ENCODE results near the gene DIP2B.

Gene DIP2B

DNA sequence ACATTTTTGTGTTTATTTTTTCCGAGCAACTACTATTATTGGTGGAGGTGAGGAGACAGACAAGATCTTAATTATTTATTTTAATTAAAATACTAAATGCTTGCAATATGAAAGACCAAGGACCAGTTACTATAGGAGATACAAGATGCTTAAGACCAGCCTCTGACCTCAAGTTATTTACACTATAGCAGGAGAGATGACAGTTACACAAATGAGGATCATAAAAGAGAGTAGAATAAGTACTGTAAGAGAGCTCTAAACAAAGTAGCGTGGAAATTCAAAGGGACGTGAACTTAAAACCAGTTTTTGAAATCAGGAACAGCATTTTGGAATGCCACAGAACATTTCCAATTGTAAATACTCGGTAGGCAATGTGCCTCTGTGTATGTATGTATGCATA is 131.1 kb downstream of the DIP2B start:
- Histone ChIP-seq H3K36me3 (ENCODE audit: control insufficient read depth, insufficient read depth, low read length) (no peaks in the 10 kb centered on the region), H3K27me3 (ENCODE audit: control insufficient read depth, insufficient read depth, low read length) (no peaks in the 10 kb centered on the region), H3K4me1 (ENCODE audit: control insufficient read depth, insufficient read depth, low read length) (no peaks in the 10 kb centered on the region), H3K4me3 (ENCODE audit: low read depth, low read length) (no peak overlapping the region), H3K9ac (ENCODE audit: low read depth, low read length) (no peak overlapping the region), H3K9me3 (ENCODE audit: control insufficient read depth, insufficient read depth, low read length) (no peaks in the 10 kb centered on the region)

GRCh38 chr12:50636505-50636904 is 131.7 kb downstream of the DIP2B start:
- H3K9me3 ChIP-seq (ENCODE audit: control insufficient read depth, insufficient read depth, low read length), result no peaks in the 10 kb centered on the region
- no peaks in the 10 kb centered on the region for H3K36me3 ChIP-seq (ENCODE audit: control insufficient read depth, insufficient read depth, low read length)
- H3K4me1 ChIP-seq (ENCODE audit: control insufficient read depth, insufficient read depth, low read length), result no peaks in the 10 kb centered on the region
- H3K27me3 ChIP-seq (ENCODE audit: control insufficient read depth, insufficient read depth, low read length), result no peaks in the 10 kb centered on the region
- H3K4me3 ChIP-seq (ENCODE audit: low read depth, low read length), result no peak overlapping the region
- no peak overlapping the region for H3K9ac ChIP-seq (ENCODE audit: low read depth, low read length)

GRCh38 chr12:50637870-50638481 is 133.2 kb downstream of the DIP2B start:
- Histone ChIP-seq H3K27me3 (ENCODE audit: control insufficient read depth, insufficient read depth, low read length) (no peaks in the 10 kb centered on the region), H3K9me3 (ENCODE audit: control insufficient read depth, insufficient read depth, low read length) (no peaks in the 10 kb centered on the region), H3K36me3 (ENCODE audit: control insufficient read depth, insufficient read depth, low read length) (no peaks in the 10 kb centered on the region), H3K9ac (ENCODE audit: low read depth, low read length) (no peak overlapping the region), H3K4me3 (ENCODE audit: low read depth, low read length) (no peak overlapping the region), H3K4me1 (ENCODE audit: control insufficient read depth, insufficient read depth, low read length) (no peaks in the 10 kb centered on the region)

- Histone ChIP-seq H3K4me3 (ENCODE audit: low read depth, low read length) (no peak overlapping the region), H3K9me3 (ENCODE audit: control insufficient read depth, insufficient read depth, low read length) (no peaks in the 10 kb centered on the region), H3K4me1 (ENCODE audit: control insufficient read depth, insufficient read depth, low read length) (no peaks in the 10 kb centered on the region), H3K36me3 (ENCODE audit: control insufficient read depth, insufficient read depth, low read length) (no peaks in the 10 kb centered on the region), H3K27me3 (ENCODE audit: control insufficient read depth, insufficient read depth, low read length) (no peaks in the 10 kb centered on the region), H3K9ac (ENCODE audit: low read depth, low read length) (no peak overlapping the region)
Observed at GRCh38 chr12:50638482-50638880, 133.7 kb downstream of the DIP2B start.

DNA sequence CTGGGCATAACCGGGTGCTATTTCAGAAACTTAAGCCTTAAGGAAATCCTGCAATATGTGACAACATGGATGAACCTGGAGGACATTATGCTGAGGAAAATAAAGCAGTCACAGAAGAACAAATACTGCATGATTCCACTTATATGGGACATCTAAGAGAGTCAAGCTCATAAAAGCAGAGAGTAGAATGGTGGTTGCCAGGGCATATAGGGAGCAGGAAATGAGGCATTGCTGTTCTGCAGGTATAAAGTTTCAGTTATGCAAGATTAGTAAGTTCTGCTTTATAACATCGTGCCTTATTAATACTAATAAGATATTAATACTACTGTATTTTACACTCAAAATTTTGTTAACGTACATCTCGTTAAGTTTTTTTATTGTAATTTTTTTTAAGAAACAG is 134.9 kb downstream of the DIP2B start:
- H3K36me3 ChIP-seq (ENCODE audit: control insufficient read depth, insufficient read depth, low read length), result no peaks in the 10 kb centered on the region
- H3K4me1 ChIP-seq (ENCODE audit: control insufficient read depth, insufficient read depth, low read length), result no peaks in the 10 kb centered on the region
- H3K9ac ChIP-seq (ENCODE audit: low read depth, low read length), result no peak overlapping the region
- no peak overlapping the region for H3K4me3 ChIP-seq (ENCODE audit: low read depth, low read length)
- no peaks in the 10 kb centered on the region for H3K9me3 ChIP-seq (ENCODE audit: control insufficient read depth, insufficient read depth, low read length)
- no peaks in the 10 kb centered on the region for H3K27me3 ChIP-seq (ENCODE audit: control insufficient read depth, insufficient read depth, low read length)

- no peaks in the 10 kb centered on the region for H3K9me3 ChIP-seq (ENCODE audit: control insufficient read depth, insufficient read depth, low read length)
- no peaks in the 10 kb centered on the region for H3K27me3 ChIP-seq (ENCODE audit: control insufficient read depth, insufficient read depth, low read length)
- H3K4me3 ChIP-seq (ENCODE audit: low read depth, low read length), result no peak overlapping the region
- H3K4me1 ChIP-seq (ENCODE audit: control insufficient read depth, insufficient read depth, low read length), result no peaks in the 10 kb centered on the region
- no peak overlapping the region for H3K9ac ChIP-seq (ENCODE audit: low read depth, low read length)
- no peaks in the 10 kb centered on the region for H3K36me3 ChIP-seq (ENCODE audit: control insufficient read depth, insufficient read depth, low read length)
Observed at GRCh38 chr12:50640321-50640939, 135.6 kb downstream of the DIP2B start.

- Histone ChIP-seq H3K4me1 (ENCODE audit: control insufficient read depth, insufficient read depth, low read length) (no peaks in the 10 kb centered on the region), H3K36me3 (ENCODE audit: control insufficient read depth, insufficient read depth, low read length) (no peaks in the 10 kb centered on the region), H3K9ac (ENCODE audit: low read depth, low read length) (no peak overlapping the region), H3K4me3 (ENCODE audit: low read depth, low read length) (no peak overlapping the region), H3K27me3 (ENCODE audit: control insufficient read depth, insufficient read depth, low read length) (no peaks in the 10 kb centered on the region), H3K9me3 (ENCODE audit: control insufficient read depth, insufficient read depth, low read length) (no peaks in the 10 kb centered on the region)
Observed at GRCh38 chr12:50641566-50641965, 136.8 kb downstream of the DIP2B start.

DNA sequence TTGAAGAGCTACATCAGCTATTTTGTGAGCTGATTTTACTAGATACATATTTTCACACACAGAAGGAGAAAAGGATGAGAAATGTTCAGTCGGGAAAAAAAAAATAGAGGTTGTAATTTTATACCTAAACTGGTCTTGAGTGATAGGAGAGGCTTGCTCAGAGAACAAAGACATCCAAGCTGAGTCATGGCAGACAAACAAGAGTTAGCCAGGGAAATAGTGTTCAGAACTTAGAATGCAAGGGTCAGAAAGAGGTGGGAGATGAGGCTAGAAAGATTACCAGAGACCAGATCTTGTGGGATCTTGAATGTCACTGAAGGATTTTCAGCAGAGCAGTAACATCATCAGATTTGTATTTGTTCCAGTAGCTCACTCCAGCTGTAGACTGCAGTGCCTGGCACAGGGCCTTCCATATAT is 137.3 kb downstream of the DIP2B start:
- no peak overlapping the region for H3K9ac ChIP-seq (ENCODE audit: low read depth, low read length)
- H3K36me3 ChIP-seq (ENCODE audit: control insufficient read depth, insufficient read depth, low read length), result no peaks in the 10 kb centered on the region
- no peak overlapping the region for H3K4me3 ChIP-seq (ENCODE audit: low read depth, low read length)

GRCh38 chr12:50642761-50643160 is 138.0 kb downstream of the DIP2B start:
- Histone ChIP-seq H3K4me1 (ENCODE audit: control insufficient read depth, insufficient read depth, low read length) (no peaks in the 10 kb centered on the region), H3K9me3 (ENCODE audit: control insufficient read depth, insufficient read depth, low read length) (no peaks in the 10 kb centered on the region), H3K36me3 (ENCODE audit: control insufficient read depth, insufficient read depth, low read length) (no peaks in the 10 kb centered on the region), H3K9ac (ENCODE audit: low read depth, low read length) (no peak overlapping the region), H3K27me3 (ENCODE audit: control insufficient read depth, insufficient read depth, low read length) (no peaks in the 10 kb centered on the region), H3K4me3 (ENCODE audit: low read depth, low read length) (no peak overlapping the region)

More for the DNA sequence above, 137.3 kb downstream of the DIP2B start:
- Histone ChIP-seq H3K9me3 (ENCODE audit: control insufficient read depth, insufficient read depth, low read length) (no peaks in the 10 kb centered on the region), H3K4me1 (ENCODE audit: control insufficient read depth, insufficient read depth, low read length) (no peaks in the 10 kb centered on the region), H3K27me3 (ENCODE audit: control insufficient read depth, insufficient read depth, low read length) (no peaks in the 10 kb centered on the region)

DNA sequence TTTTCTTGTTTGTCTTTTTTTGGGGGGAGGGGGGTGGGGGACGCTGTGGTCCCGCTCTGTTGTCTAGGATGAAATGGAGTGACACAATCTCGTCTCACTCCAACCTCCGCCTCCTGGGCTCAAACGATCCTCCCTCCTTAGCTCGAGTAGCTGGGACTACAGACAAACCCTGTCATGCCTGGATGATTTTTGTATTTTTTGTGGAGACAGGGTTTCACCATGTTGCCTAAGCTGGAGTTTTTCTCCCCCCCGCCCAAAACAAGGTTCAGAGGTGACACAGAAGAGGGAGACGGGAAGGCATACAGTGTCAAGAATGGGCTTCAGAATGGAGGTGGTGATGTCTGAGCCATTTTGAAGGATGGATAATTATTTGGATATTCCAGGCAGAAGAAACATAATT is 142.2 kb downstream of the DIP2B start:
- Histone ChIP-seq H3K9ac (ENCODE audit: low read depth, low read length) (no peak overlapping the region), H3K27me3 (ENCODE audit: control insufficient read depth, insufficient read depth, low read length) (no peaks in the 10 kb centered on the region), H3K4me3 (ENCODE audit: low read depth, low read length) (no peak overlapping the region), H3K9me3 (ENCODE audit: control insufficient read depth, insufficient read depth, low read length) (no peaks in the 10 kb centered on the region), H3K36me3 (ENCODE audit: control insufficient read depth, insufficient read depth, low read length) (no peaks in the 10 kb centered on the region), H3K4me1 (ENCODE audit: control insufficient read depth, insufficient read depth, low read length) (no peaks in the 10 kb centered on the region)

- H3K4me1 ChIP-seq (ENCODE audit: control insufficient read depth, insufficient read depth, low read length), result no peaks in the 10 kb centered on the region
Observed at GRCh38 chr12:50647479-50647878, 142.7 kb downstream of the DIP2B start.

GRCh38 chr12:50650285-50650684 is 145.5 kb downstream of the DIP2B start:
- Histone ChIP-seq H3K4me1 (ENCODE audit: control insufficient read depth, insufficient read depth, low read length) (no peaks in the 10 kb centered on the region), H3K36me3 (ENCODE audit: control insufficient read depth, insufficient read depth, low read length) (no peaks in the 10 kb centered on the region), H3K27me3 (ENCODE audit: control insufficient read depth, insufficient read depth, low read length) (no peaks in the 10 kb centered on the region), H3K4me3 (ENCODE audit: low read depth, low read length) (no peak overlapping the region), H3K9me3 (ENCODE audit: control insufficient read depth, insufficient read depth, low read length) (no peaks in the 10 kb centered on the region), H3K9ac (ENCODE audit: low read depth, low read length) (no peak overlapping the region)

More at GRCh38 chr12:50647479-50647878, 142.7 kb downstream of the DIP2B start:
- no peaks in the 10 kb centered on the region for H3K27me3 ChIP-seq (ENCODE audit: control insufficient read depth, insufficient read depth, low read length)
- no peaks in the 10 kb centered on the region for H3K36me3 ChIP-seq (ENCODE audit: control insufficient read depth, insufficient read depth, low read length)
- no peaks in the 10 kb centered on the region for H3K9me3 ChIP-seq (ENCODE audit: control insufficient read depth, insufficient read depth, low read length)
- H3K9ac ChIP-seq (ENCODE audit: low read depth, low read length), result no peak overlapping the region
- no peak overlapping the region for H3K4me3 ChIP-seq (ENCODE audit: low read depth, low read length)

Measured in iPS-15b (cell line).